ENCODE data around the gene SGCD. TPM values are rescaled to one million over a fixed set of nuclear protein-coding genes. Genes with fewer than 3 reads are reported as not detected.
"Not testable (repeated sequence)": the region's sequence is repeated elsewhere in the genome, so short reads cannot be mapped to it uniquely, and the experiment has no call there.

Gene SGCD
- polyA plus RNA-seq, 1 experiment = 25.2 TPM

GRCh38 chr5:156595132-156595787, 268.3 kb downstream of the SGCD start:
- no peak for DNase-seq (ENCODE audit: low read depth, low spot score)
- Histone ChIP-seq H3K9me3 (ENCODE audit: control insufficient read depth, insufficient read depth, low read length) (no peaks in the 10 kb centered on the region), H3K27me3 (ENCODE audit: control insufficient read depth, insufficient read depth, low read length) (no peaks in the 10 kb centered on the region), H3K27ac (ENCODE audit: low read depth, low read length) (no peak overlapping the region), H3K4me3 (ENCODE audit: low read depth, low read length) (no peak overlapping the region)
- no peak for TF ChIP-seq CTCF (IDR thresholded peaks at IDR 0.05; ENCODE audit: low read depth, low read length)
- ChIA-PET POLR2A (no interaction called here), CTCF (no interaction called here)

DNA sequence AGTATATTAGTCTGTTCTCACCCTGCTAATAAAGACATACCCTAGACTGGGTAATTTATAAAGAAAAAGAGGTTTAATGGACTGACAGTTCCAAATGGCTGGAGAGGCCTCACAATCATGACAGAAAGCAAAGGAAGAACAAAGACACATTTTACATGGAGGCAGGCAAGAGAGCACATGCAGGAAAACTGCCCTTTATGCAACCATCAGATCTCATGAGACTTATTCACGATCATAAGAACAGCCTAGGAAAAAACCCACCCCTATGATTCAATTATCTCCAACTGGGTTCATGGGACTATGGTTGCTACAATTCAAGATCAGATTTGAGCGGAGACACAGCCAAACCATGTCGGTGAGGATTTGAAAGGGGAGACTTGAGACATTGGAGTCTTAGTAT, 270.3 kb downstream of the SGCD start:
- CTCF ChIA-PET = no interaction called here
- no peak for DNase-seq (ENCODE audit: low read depth, low spot score)
- POLR2A ChIA-PET = no interaction called here
- no peak for TF ChIP-seq CTCF (IDR thresholded peaks at IDR 0.05; ENCODE audit: low read depth, low read length)
- Histone ChIP-seq H3K9me3 (ENCODE audit: control insufficient read depth, insufficient read depth, low read length) (peaks cover 4% of the 10 kb centered on the region; the same call in 1 of the 2 replicates), H3K27ac (ENCODE audit: low read depth, low read length) (no peak overlapping the region), H3K27me3 (ENCODE audit: control insufficient read depth, insufficient read depth, low read length) (no peaks in the 10 kb centered on the region), H3K4me3 (ENCODE audit: low read depth, low read length) (no peak overlapping the region)

GRCh38 chr5:156598964-156599363, 272.0 kb downstream of the SGCD start:
- Histone ChIP-seq H3K27me3 (ENCODE audit: control insufficient read depth, insufficient read depth, low read length) (no peaks in the 10 kb centered on the region), H3K27ac (ENCODE audit: low read depth, low read length) (no peak overlapping the region), H3K4me3 (ENCODE audit: low read depth, low read length) (no peak overlapping the region), H3K9me3 (ENCODE audit: control insufficient read depth, insufficient read depth, low read length) (peaks cover 4% of the 10 kb centered on the region; the same call in 1 of the 2 replicates)
- POLR2A ChIA-PET = no interaction called here
- DNase-seq (ENCODE audit: low read depth, low spot score) = no peak
- no peak for TF ChIP-seq CTCF (IDR thresholded peaks at IDR 0.05; ENCODE audit: low read depth, low read length)
- CTCF ChIA-PET = no interaction called here

DNA sequence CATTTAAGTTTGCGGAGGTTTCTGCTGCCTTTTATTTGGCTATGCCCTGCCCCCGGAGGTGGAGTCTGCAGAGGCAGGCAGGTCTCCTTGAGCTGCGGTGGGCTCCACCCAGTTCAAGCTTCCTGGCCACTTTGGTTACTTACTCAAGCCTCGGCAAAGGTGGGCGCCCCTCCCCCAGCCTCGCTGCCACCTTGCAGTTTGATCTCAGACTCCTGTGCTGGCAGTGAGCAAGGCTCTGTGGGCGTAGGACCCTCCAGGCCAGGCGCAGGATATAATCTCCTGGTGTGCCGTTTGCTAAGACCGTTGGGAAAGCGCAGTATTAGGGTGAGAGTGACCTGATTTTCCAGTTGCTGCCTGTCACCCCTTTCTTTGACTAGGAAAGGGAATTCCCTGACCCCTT, 283.6 kb downstream of the SGCD start:
- H3K4me3 ChIP-seq (ENCODE audit: low read depth, low read length); H3K27ac ChIP-seq (ENCODE audit: low read depth, low read length); H3K9me3 ChIP-seq (ENCODE audit: control insufficient read depth, insufficient read depth, low read length); DNase-seq (ENCODE audit: low read depth, low spot score); CTCF ChIA-PET; H3K27me3 ChIP-seq (ENCODE audit: control insufficient read depth, insufficient read depth, low read length); POLR2A ChIA-PET: not testable (repeated sequence)

DNA sequence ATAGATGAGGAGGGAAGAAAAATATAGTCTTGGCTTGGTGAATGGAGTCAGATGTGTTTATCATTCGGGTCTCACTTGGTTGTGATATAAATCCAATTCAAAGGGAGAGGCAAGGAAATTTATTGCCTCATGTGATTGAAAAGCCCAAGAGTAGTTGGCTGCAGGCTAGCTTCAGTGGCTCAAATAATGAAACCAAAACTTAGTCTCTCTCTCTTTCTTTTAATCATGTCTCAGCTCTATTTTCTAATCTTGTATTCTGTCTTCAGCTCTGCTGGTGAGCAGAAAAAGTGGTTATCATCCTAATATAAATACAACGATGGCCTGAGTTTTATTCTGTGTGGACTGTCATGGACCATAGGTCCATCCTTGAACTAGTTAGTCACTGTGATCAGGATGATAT, 288.9 kb downstream of the SGCD start:
- H3K27ac ChIP-seq (ENCODE audit: low read depth, low read length) = no peak overlapping the region

More for the DNA sequence above, 288.9 kb downstream of the SGCD start:
- CTCF ChIA-PET = no interaction called here
- TF ChIP-seq CTCF (IDR thresholded peaks at IDR 0.05; ENCODE audit: low read depth, low read length) = no peak
- Histone ChIP-seq H3K4me3 (ENCODE audit: low read depth, low read length) (no peak overlapping the region), H3K27me3 (ENCODE audit: control insufficient read depth, insufficient read depth, low read length) (no peaks in the 10 kb centered on the region), H3K9me3 (ENCODE audit: control insufficient read depth, insufficient read depth, low read length) (peaks cover 4% of the 10 kb centered on the region)
- no peak for DNase-seq (ENCODE audit: low read depth, low spot score)
- POLR2A ChIA-PET = no interaction called here
